CD14-positive monocyte (primary cell): Measurements from ENCODE around the gene DAB2IP. TPM values are rescaled to one million over a fixed set of nuclear protein-coding genes. Genes with fewer than 3 reads are reported as not detected.

Experiments used
- DNase-seq, 3 donors: peaks; one replicate each; pipeline ENCODE4 v3.0.0-alpha.2; 2011 to 2022
- H2AFZ ChIP-seq: 2 replicates; pipeline ENCODE4 v1.6.0; 2012; ENCODE audit warnings: mild to moderate bottlenecking, low read depth, low read length, inconsistent platforms; ENCODE audit not compliant: insufficient read depth, poor library complexity, severe bottlenecking
- H3K27ac ChIP-seq, 2 donors: 1 replicate in 1 of 2; 2 replicates in 1 of 2; pipeline ENCODE4 v1.5.1; 2012 to 2013; ENCODE audit warnings: low read length in 2 of 2, control low read depth in 1 of 2, inconsistent platforms in 1 of 2, low read depth in 1 of 2, mild to moderate bottlenecking in 1 of 2
- H3K27me3 ChIP-seq, 2 donors: one replicate each; pipeline versions ENCODE4 v1.6.0 to v1.6.1; 2011 to 2013; ENCODE audit warnings: low read length in 2 of 2; ENCODE audit not compliant: control insufficient read depth in 2 of 2, insufficient read depth in 2 of 2
- H3K36me3 ChIP-seq, 2 donors: replicated peaks in 1 of 2; 1 replicate in 1 of 2; 2 replicates in 1 of 2; pipeline versions ENCODE4 v1.5.1 to v1.6.1; 2012 to 2013; ENCODE audit warnings: low read length in 2 of 2, control low read depth in 1 of 2, inconsistent platforms in 1 of 2, mild to moderate bottlenecking in 1 of 2; ENCODE audit not compliant: insufficient read depth in 2 of 2, control insufficient read depth in 1 of 2
- H3K4me1 ChIP-seq, 2 donors: 1 replicate in 1 of 2; 2 replicates in 1 of 2; pipeline versions ENCODE4 v1.5.1 to v1.6.1; 2012 to 2013; ENCODE audit warnings: low read length in 2 of 2, control low read depth in 1 of 2, inconsistent platforms in 1 of 2, mild to moderate bottlenecking in 1 of 2, moderate library complexity in 1 of 2; ENCODE audit not compliant: insufficient read depth in 2 of 2, control insufficient read depth in 1 of 2
- H3K4me2 ChIP-seq: replicated peaks from 2 replicates; pipeline ENCODE3; 2012; ENCODE audit warnings: low read length, moderate library complexity, mild to moderate bottlenecking; ENCODE audit not compliant: poor library complexity, severe bottlenecking; ENCODE audit errors: extremely low read depth
- H3K4me3 ChIP-seq, 3 experiments: fragments of 200-600 bp in 1 of 3; sonication (generic) in 1 of 3; replicated peaks in 1 of 3; 1 replicate in 2 of 3; 2 replicates in 1 of 3; pipeline ENCODE4 v1.5.1; 2011 to 2013; ENCODE audit warnings: low read length in 3 of 3, mild to moderate bottlenecking in 3 of 3, control low read depth in 2 of 3, low read depth in 2 of 3, inconsistent platforms in 1 of 3, moderate library complexity in 1 of 3
- H3K79me2 ChIP-seq: 2 replicates; pipeline ENCODE4 v1.6.0; 2012; ENCODE audit warnings: mild to moderate bottlenecking, control low read depth, inconsistent platforms, low read length, moderate library complexity; ENCODE audit not compliant: insufficient read depth
- H3K9ac ChIP-seq: 2 replicates; pipeline ENCODE4 v1.6.0; 2017; ENCODE audit warnings: low read length, mild to moderate bottlenecking; ENCODE audit not compliant: insufficient read depth, poor library complexity, severe bottlenecking
- H3K9me3 ChIP-seq, 2 donors: replicated peaks in 1 of 2; 1 replicate in 1 of 2; 2 replicates in 1 of 2; pipeline versions ENCODE4 v1.5.1 to v1.6.1; 2012 to 2013; ENCODE audit warnings: low read length in 2 of 2, control low read depth in 1 of 2; ENCODE audit not compliant: control insufficient read depth in 1 of 2, insufficient read depth in 1 of 2
- H4K20me1 ChIP-seq: 2 replicates; pipeline ENCODE4 v1.6.0; 2012; ENCODE audit warnings: mild to moderate bottlenecking, low read length, control low read depth, moderate library complexity; ENCODE audit not compliant: insufficient read depth
- H3K27ac Mint-ChIP-seq, 7 donors: one replicate each; pipeline ENCODE4 v1.8.0; 2020; ENCODE audit warnings: mild to moderate bottlenecking in 7 of 7, mixed read lengths in 7 of 7, moderate library complexity in 6 of 7, inconsistent platforms in 2 of 7
- H3K27me3 Mint-ChIP-seq, 3 donors: one replicate each; pipeline ENCODE4 v1.8.0; 2021 to 2022; ENCODE audit warnings: low read depth in 3 of 3, mild to moderate bottlenecking in 3 of 3, mixed read lengths in 3 of 3, moderate library complexity in 3 of 3, inconsistent platforms in 1 of 3
- H3K36me3 Mint-ChIP-seq, 2 donors: one replicate each; pipeline ENCODE4 v1.8.0; 2020; ENCODE audit warnings: mixed read lengths in 2 of 2, inconsistent platforms in 1 of 2, mild to moderate bottlenecking in 1 of 2
- H3K4me1 Mint-ChIP-seq: one replicate; pipeline ENCODE4 v1.8.0; 2020; ENCODE audit warnings: mild to moderate bottlenecking, mixed read lengths
- H3K4me3 Mint-ChIP-seq, 2 donors: one replicate each; pipeline ENCODE4 v1.8.0; 2020; ENCODE audit warnings: mild to moderate bottlenecking in 2 of 2, mixed read lengths in 2 of 2, moderate library complexity in 1 of 2
- H3K9me3 Mint-ChIP-seq, 7 donors: one replicate each; pipeline ENCODE4 v1.8.0; 2020 to 2022; ENCODE audit warnings: mixed read lengths in 7 of 7, mild to moderate bottlenecking in 6 of 7, moderate library complexity in 6 of 7, inconsistent platforms in 2 of 7
- WGBS: methylation state at CpG from one replicate; pipeline ENCODE4 v1.1.5; 2013; ENCODE audit warnings: missing lambda C conversion rate; ENCODE audit not compliant: insufficient coverage; 5-methylcytosine and 5-hydroxymethylcytosine counted together
- intact Hi-C, 2 donors: fragments of 100-400 bp; cut with micrococcal nuclease; formaldehyde crosslinking; loops; one replicate each; pipeline versions ENCODE4 v1.15.0 to v1.15.1; 2023
- polyA plus RNA-seq, 3 donors: library from polyadenylated mRNA; depleted of rRNA in 1 of 3; unstranded in 2 of 3; stranded (reverse) in 1 of 3; fragments of 300-500 nt in 2 of 3; fragments of >200 nt in 1 of 3; fragmentation: Illumina TruSeq in 2 of 3; gene quantifications; 1 replicate in 2 of 3; 2 replicates in 1 of 3; pipeline ENCODE4 v1.2.3, GENCODE V29; 2012 to 2021
- TF ChIP-seq, protein P1 (sequence below): fragments of 200-600 bp; IDR thresholded peaks from one replicate; pipeline ENCODE4 v1.8.0; 2022; ENCODE audit warnings: antibody characterized with exemption, mild to moderate bottlenecking

The DAB2IP gene
- polyA plus RNA-seq, 3 donors, result 0.13 TPM; not detected in 2

DNA sequence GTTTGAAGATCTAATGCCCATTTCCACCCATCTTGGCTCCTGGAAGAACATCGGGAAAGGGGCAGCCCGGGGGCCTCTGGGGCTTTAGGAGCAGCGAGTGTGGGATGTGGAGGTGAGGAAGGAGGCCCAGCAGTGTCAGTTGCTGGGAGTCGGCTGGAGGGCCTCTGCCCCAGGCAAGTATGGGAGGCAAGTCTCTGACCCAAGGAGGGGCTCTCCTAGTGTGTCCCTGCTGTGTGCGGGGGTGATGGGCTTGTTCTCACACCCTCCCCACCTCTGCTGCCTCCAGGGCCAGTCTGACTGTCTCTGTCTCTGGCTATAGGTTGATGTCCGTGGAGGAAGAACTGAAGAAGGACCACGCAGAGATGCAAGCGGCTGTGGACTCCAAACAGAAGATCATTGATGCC is 129.7 kb downstream of the DAB2IP start:
- Histone ChIP-seq H3K9me3 (no peaks in the 10 kb centered on the region), H2AFZ (no peak overlapping the region), H3K36me3 (no peaks in the 10 kb centered on the region), H4K20me1 (no peaks in the 10 kb centered on the region), H3K9ac (no peak overlapping the region), H3K4me1 (no peaks in the 10 kb centered on the region), H3K4me2 (no peak overlapping the region), H3K4me3 (no peak overlapping the region), H3K27ac (no peak overlapping the region), H3K27me3 (no peaks in the 10 kb centered on the region), H3K79me2 (no peaks in the 10 kb centered on the region)
- 100% methylated on average over 1 of the region's 8 CpGs for WGBS
- no peak overlapping the region for H3K27ac Mint-ChIP-seq
- intact Hi-C loops, result no loop called here
- peaks cover 0 to 3% (median 0%) of the 10 kb centered on the region in 7 donors for H3K9me3 Mint-ChIP-seq
- H3K4me1 Mint-ChIP-seq, result peaks cover 4% of the 10 kb centered on the region
- no peak overlapping the region for H3K4me3 Mint-ChIP-seq
- peaks cover 1 to 6% (median 3%) of the 10 kb centered on the region in 3 donors for H3K27me3 Mint-ChIP-seq
- no peaks in the 10 kb centered on the region for H3K36me3 Mint-ChIP-seq
- TF ChIP-seq, protein P1, sequence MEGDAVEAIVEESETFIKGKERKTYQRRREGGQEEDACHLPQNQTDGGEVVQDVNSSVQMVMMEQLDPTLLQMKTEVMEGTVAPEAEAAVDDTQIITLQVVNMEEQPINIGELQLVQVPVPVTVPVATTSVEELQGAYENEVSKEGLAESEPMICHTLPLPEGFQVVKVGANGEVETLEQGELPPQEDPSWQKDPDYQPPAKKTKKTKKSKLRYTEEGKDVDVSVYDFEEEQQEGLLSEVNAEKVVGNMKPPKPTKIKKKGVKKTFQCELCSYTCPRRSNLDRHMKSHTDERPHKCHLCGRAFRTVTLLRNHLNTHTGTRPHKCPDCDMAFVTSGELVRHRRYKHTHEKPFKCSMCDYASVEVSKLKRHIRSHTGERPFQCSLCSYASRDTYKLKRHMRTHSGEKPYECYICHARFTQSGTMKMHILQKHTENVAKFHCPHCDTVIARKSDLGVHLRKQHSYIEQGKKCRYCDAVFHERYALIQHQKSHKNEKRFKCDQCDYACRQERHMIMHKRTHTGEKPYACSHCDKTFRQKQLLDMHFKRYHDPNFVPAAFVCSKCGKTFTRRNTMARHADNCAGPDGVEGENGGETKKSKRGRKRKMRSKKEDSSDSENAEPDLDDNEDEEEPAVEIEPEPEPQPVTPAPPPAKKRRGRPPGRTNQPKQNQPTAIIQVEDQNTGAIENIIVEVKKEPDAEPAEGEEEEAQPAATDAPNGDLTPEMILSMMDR, result no peak
- DNase-seq, result no peak

- H3K4me1 Mint-ChIP-seq, result peaks cover 4% of the 10 kb centered on the region
- no peaks in the 10 kb centered on the region for H3K9me3 ChIP-seq
- H3K27ac ChIP-seq, result no peak overlapping the region
- H3K4me3 ChIP-seq, result no peak overlapping the region
- no peak overlapping the region for H2AFZ ChIP-seq
- H3K27ac Mint-ChIP-seq, result no peak overlapping the region
- TF ChIP-seq, protein P1, result no peak
- H3K36me3 ChIP-seq, result no peaks in the 10 kb centered on the region
- no peak overlapping the region for H3K4me2 ChIP-seq
- H3K9me3 Mint-ChIP-seq, result peaks cover 0 to 3% (median 0%) of the 10 kb centered on the region in 7 donors
- H3K27me3 ChIP-seq, result no peaks in the 10 kb centered on the region
- H3K4me3 Mint-ChIP-seq, result no peak overlapping the region
- intact Hi-C loops, result no loop called here
- no peaks in the 10 kb centered on the region for H3K4me1 ChIP-seq
- H4K20me1 ChIP-seq, result no peaks in the 10 kb centered on the region
- H3K9ac ChIP-seq, result no peak overlapping the region
- no peaks in the 10 kb centered on the region for H3K36me3 Mint-ChIP-seq
- no peak for DNase-seq
- H3K27me3 Mint-ChIP-seq, result peaks cover 3 to 6% (median 4%) of the 10 kb centered on the region in 3 donors
- WGBS, result 96% methylated on average over 13 of the region's 17 CpGs
- H3K79me2 ChIP-seq, result no peaks in the 10 kb centered on the region
Measured at GRCh38 chr9:121781701-121782464, 130.4 kb downstream of the DAB2IP start.
